D341Med (cell line): Measurements from ENCODE around the gene ZNF718.
"Not testable (repeated sequence)": the region's sequence is repeated elsewhere in the genome, so short reads cannot be mapped to it uniquely, and the experiment has no call there.

ENCODE experiments used
- DNase-seq: peaks from one replicate; pipeline ENCODE4 v3.0.0; 2012; ENCODE audit warnings: low spot score

Gene ZNF718

DNA sequence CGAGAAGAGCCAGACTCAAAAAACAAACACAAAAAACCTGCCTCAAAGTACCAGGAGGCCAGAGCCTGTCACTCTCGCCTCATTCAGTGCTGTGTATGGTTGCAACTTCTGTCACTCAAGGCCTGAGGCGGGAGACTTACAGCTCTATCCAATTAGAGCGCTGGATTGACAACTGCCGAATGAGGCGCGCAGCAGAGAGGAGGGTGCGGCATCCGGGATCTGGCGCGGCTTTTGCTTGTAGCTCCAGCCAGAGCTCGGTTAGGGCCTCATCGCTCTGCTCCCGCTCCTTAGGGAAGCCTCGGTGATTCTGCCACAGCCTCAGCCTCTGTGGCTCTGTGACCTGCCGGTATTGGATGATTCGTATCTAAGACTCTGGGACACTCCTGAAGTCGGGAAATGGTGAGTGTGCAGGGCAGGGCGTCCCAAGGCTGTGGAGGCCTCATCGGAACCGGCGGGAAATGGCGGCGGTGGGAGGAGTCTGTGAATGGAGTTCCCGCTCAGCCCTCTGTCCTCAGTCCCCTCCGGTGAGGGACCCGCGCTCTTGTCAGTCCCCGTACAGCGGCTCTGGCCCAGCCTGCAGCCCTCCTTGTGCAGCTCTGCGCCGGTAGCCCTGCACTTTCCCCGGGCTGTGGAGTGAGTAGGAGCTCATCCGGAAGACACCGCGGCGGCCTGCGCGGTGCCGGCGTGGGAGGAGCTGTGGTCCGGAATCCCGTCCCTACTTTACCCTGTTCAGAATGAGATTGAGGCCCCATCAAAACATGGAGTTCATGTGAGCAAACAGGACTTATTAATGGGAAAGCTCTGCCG, at the start of gene ZNF718:
Gene ZNF718 (plus strand): TSS at position 227 of the 807 bp plus-strand sequence. CDS start 170 bp downstream, at position 397.
- peak; percentile 87 for DNase-seq

DNA sequence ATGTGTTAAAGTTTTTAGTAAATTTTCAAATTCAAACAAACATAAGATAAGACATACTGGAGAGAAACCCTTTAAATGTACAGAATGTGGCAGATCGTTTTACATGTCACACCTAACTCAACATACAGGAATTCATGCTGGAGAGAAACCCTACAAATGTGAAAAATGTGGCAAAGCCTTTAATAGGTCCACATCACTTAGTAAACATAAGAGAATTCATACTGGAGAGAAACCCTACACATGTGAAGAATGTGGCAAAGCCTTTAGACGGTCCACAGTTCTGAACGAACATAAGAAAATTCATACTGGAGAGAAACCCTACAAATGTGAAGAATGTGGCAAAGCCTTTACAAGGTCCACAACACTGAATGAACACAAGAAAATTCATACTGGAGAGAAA, 38.4 kb upstream of the ZNF718 start:
- no peak for DNase-seq

DNA sequence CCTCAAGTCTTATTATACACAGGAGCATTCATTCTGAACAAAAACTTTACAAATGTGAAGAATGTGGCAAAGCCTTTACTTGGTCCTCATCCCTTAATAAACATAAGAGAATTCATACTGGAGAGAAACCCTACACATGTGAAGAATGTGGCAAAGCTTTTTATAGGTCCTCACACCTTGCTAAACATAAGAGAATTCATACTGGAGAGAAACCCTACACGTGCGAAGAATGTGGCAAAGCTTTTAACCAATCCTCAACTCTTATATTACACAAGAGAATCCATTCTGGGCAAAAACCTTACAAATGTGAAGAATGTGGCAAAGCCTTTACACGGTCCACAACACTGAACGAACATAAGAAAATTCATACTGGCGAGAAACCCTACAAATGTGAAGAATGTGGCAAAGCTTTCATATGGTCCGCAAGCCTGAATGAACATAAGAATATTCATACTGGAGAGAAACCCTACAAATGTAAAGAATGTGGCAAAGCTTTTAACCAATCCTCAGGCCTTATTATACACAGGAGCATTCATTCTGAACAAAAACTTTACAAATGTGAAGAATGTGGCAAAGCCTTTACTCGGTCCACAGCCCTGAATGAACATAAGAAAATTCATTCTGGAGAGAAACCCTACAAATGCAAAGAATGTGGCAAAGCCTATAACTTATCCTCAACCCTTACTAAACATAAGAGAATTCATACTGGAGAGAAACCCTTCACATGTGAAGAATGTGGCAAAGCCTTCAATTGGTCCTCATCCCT, 37.6 kb upstream of the ZNF718 start:
- not testable (repeated sequence) for DNase-seq

DNA sequence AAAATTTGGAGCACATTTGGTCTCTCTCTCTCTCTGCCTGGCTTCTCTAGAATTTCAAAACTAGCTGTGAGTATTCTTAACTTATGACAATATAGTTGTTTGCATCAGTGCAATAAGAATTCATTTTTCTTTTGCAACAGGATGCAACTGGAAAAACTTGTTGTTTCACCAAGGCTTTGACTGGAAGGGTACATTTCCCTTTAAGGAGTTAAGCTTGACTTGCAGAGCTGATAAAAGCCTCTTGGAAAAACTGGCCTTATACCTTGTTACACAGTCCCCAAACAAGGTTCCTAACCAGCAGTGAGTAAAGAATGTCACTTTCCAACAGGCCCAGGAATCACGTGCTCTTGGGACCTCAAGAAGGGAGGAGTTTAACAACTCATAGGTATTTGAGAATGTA, 25.9 kb upstream of the ZNF718 start:
- no peak for DNase-seq

DNA sequence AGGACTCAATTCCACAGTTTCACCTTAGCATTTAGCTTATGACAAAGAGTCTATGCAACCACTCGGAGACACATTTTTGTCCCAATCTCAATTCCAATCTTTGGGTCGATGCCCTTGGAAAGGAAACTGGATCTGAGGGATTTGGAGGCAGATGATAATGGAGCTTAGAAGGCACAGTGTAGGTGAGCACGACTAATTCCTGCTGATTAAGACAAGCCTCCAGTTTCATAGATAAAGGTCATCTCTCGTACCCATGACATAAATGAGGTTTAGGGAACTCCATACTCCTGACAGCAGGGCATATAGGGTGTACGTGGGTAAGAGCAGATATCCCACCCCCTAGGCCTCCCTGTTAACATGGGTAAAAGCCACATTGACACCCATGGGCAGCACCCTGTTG, 24.4 kb upstream of the ZNF718 start:
- no peak for DNase-seq

DNA sequence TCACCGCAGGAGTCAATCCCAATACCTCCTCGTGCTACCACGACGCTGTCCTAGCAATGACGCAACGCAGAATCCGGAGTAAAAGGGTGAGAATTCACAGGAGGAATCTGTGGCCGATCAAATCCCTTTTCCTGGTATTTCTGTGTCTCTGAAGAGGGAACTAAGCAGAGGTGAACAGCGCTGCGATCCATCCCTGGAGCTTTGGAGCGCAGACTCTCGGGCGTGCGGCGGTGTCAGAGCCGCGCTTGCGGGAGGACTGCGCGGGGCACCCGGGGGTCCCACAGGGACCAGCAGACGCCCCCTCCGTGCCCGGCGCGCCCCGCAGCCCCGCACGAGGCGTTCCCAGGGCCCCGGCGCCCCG, 17.2 kb upstream of the ZNF718 start:
- DNase-seq: no peak

DNA sequence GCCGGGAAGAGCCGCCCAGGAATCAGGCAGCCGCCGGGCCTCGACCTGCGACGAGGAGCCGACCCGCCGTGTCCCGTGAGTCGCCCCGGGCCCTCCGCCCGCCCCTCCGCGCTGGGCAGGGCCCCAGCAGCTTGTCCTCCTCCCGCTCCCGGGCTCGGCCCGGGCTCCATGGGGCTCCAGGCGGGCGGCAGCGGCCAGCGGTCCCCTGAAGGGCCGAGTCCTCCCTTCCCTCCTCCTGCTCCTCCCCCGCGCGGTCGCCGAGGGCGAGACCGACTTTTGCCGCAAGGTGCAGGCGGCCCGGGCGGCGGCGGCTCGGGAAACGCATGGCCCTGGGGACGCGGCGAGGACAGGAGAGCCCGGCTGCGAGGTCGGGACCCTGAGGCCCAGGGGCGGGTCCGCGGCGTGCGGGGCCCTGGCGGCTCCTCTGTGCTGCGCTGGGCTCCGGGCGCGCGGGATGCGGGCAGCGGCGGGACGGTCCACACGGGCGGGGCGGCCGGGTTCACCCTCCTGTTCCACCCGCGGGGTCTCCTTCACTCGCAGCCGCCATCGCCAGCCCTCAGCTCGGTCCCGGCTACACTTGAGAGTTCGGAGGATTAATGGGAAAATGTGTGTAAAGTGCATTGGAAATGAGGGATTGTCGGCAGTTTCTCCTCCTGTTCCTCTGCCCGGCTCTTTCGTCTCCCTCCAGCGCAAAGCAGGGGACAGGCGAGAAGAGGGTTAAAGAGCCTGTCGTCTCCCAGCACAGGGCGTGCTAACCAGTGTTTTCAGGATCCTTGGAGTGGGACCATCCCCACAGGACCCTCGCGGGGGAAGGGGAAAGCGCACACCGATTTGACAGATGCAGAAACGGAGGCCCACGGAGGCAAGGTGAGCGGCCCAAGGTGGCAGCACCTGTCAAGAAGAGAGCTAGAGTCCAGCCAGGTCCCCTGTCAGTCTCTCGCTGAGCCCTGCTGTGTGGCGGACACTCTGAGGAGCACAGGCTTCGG, 16.6 kb upstream of the ZNF718 start:
- peak; percentile 48 for DNase-seq

DNA sequence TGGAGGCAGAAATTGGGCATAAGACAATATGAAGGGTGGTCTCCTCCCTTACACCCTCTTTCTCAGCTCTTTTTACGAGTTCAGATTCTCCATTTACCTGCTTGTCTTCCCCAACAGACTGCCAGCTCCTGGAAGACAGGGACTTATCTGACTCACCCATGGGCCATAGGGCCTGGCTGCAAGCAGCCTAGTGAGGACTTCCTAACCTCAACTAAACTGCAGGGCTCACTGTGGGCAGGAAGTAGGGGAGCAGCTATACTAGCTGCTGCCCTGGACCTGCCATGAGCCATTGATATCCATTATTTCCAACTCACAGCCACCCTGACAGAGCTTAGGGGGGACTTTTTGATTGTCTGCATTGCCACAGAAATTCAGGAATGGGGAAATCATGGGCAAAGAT, 11.5 kb upstream of the ZNF718 start:
- DNase-seq: no peak

DNA sequence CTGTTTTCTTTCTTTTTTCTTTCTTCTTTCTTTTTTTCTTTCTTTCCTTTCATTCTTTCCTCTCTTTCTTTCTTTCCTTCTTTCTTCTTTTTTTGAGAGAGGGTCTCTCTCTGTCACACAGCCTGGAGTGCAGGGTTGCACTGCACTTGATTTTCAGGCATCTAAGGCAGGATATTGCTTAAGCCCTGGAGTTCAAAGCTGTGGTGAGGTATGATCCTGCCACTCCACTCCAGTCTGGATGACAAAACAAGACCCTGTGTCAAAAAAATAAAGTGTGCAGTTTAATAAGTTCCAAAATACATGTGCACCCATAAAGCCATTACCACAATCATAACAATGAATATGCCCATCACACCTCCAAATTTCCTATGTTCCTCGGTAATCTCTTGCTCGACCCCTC, 10.6 kb upstream of the ZNF718 start:
- no peak for DNase-seq

DNA sequence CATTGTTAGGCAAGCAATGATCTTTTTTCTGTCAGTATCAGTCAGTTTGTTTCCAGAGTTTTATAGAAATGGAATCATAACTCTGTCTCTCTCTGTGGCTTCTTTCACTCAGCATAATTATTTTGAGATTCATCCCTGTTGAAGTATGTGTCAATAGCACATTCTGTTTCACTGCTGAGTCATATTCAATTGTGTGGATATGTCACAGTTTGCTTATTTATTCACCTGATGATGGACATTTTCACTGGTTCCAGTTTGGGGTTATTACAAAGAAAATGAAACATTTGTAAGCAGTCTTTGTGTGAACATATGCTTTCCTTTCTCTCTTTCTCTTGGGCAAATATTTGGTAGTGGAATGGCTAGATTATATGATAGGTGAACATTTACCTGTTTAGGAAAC, 10.2 kb upstream of the ZNF718 start:
- no peak for DNase-seq

DNA sequence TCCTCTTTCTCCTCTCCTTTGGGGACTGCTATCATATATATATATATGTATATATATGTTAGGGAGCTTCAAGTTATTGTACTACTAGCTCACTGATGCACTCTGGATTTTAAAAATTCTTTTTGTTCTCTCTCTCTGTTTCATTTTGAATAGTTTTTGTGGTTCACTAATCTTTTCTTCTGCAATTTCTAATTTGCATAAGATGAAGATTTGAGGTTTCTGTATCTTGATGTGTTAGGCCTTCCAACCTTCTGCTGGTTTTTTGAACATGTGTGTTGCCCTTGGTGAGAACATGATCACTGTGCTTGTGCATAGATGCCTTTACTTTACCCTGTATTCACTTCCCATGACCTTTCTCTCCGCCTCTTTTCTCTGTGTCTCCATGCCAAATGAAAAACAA, 7.8 kb upstream of the ZNF718 start:
- no peak for DNase-seq

DNA sequence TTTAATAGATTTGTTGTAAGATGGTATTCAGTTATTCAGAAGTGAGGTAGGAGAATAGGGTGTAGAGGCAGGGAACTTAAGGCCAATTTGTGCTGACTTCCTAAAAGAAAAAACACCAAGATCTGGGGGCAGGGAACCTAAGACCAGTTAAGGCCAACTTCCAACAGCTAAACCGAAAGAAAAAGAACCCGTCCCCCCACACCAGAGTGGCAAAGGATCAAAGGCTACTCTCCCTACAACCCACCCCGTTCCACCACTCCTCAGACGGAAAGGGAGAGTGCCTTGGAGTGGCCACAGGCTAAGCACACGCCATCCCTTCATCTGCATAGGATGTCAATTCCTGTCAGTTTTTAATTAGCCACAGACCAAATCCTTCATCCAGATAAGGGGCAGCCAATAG, 3.7 kb upstream of the ZNF718 start:
- DNase-seq: no peak

DNA sequence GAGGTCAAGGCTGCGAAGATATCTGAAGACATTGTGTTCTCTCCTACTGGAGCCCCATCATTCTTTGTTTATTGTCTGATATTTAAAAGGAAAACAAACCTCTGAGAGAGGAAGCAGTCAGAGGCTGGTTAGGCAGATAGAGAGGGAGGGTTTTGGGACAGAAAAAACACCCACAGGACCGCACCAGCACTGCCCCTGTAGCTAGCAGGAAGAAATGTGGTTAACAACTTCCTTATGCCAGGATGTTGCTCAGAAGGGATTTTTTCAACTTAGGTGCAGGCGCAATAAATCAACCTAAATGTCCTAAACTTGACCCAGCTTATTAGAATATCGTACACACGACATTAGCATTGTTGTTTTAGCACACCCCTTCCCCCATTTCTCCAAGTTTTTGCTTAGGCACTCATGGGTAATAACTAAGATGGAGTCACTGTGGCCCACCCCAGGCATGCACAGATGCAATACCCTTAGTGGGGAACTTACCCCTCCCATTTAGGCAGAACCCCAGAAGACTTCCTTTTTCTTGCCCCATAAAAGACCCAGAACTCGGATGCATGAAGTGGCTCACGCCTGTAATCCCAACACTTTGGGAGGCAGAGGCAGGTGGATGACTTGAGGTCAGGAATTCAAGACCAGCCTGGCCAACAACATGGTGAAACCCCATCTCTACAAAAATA, 2.8 kb upstream of the ZNF718 start:
- DNase-seq: no peak

DNA sequence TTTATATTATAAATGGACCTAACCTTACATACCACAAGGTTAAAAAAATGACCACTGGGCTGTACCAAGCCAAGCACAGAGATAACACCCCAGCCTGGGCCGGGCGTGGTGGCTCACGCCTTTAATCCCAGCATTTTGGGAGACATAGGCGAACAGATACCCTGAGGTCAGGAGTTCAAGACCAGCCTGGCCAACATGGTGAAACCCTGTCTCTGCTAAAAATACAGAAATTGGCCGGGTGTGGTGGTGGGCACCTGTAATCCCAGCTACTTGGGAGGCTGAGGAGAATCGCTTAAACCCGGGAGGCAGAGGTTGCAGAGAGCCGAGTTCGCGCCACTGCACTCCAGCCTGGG, 403 bp upstream of the ZNF718 start:
- not testable (repeated sequence) for DNase-seq

DNA sequence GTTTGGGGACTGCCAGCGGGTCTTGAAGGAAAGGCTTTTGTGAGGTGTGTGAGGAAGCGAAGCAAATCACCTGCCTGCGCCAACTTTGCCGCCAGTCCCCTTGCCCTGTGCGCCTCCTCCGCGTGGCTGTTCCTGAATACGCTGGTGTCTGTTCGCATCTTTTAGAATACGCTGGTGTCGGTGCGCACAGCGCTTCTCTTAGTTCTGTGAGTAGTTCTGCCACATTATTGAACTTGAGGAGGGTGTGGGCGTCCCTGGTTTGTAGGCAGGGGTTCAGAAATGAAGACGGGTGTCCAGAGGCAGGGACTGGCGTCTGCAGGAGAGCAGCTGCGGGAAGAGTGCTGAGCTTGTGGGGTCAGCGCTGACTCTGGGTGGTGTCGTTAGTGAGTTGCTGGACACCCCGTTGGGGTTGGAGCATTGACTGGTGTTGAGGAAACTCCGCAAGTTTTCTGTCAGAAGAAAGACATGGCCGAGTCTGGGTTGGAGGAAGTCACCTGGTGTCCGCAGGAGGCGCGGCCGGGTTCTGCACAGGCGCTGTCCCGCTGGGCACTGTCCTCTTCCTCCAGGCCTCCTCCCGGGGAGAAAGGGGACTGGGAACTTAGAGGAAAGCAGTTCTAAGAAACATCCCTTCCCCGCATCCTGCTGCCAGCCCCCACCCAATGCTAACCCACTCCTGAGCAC, 930 bp downstream of the ZNF718 start:
- DNase-seq: no peak

DNA sequence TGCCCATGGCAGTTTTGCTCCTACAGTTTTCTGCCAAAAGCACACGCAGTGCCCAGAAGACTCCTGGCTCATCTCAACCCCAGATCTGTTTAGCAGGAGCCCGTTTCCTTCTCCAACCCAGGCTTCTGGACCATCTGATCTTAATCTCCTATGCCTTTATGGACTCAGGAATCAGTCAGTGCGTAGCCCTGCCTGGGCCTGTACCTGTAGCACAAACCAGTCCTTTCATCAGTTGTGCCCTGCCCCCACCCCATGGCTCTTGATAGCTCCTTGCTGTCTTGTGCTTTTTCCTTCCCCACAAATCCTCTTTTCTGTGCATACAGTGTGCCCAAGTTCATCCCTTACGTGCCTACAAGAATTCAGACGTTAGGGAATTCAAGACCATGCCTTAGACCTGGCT, 1.5 kb downstream of the ZNF718 start:
- no peak for DNase-seq

DNA sequence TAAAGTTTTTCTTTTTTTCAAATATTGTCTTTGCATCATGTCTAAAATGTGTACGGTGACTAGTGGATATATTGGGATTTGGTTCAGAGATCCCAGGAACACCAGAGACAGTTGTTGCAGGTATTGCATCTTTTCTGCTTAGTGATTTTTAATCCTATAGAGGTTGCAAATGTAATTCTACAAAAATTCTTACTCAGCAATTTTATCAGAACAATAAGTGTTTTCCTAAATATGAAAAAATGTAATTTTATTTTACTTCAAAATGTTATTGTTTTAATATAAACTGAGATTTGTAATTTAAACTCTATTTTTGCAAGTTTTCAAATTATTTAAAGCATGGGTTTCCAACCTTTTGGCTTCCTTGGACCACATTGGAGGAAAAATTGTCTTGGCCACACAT, 8.2 kb downstream of the ZNF718 start:
- no peak for DNase-seq

DNA sequence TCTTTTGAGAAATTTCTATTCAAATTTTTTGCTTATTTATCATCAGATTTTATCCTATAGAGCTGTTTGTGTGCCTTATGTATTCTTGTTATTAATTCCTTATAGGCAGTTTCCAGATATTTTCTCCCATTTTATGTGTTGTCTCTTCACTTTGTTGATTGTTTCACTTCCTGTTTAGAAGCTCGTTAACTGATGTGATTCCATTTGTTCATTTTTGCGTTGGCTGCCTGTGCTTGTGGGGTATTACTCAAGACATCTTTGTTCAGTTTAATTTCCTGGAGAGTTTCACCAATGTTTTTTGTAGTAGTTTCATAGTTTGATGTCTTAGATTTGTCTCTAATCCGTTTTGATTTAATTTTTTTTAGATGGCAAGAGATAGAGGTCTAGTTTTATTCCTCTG, 14.6 kb downstream of the ZNF718 start:
- no peak for DNase-seq

DNA sequence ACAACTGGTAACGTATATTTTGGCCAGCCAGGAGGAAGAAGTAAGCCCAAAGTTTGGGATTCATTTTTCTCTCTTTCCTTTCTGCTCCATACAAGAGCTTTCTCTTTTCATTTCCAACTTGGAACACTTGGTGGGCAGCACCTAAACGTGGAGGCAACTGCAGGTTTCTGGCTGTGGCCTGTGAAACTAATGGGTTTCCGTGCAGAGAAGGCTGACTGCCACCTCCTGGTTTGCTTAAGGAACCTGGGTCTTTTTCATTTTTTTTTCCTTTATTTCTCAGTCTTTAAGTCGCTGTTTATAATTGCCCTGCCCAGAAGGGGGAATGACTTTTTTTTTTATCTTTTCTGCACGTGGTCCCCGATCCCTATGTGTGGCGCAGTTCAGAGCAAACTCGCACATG, 15.4 kb downstream of the ZNF718 start:
- no peak for DNase-seq

DNA sequence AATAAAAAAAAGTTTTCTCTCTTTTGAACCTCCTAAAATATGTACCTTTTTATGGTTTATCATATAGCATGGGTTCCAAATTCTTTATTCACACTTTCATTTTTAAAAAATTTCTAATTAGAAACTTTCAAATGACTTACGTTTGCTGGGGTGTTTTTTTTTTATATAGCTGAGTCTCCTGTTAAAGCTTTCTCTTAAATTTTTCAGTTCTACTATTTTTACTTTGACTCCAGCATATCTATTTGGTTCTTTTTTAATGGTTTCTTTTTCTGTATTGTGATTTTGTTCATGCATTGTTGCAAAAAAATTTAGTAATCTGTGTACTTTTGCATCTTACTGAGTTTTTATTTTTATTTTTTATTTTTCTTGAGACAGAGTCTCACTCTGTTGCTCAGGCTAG, 22.3 kb downstream of the ZNF718 start:
- no peak for DNase-seq

DNA sequence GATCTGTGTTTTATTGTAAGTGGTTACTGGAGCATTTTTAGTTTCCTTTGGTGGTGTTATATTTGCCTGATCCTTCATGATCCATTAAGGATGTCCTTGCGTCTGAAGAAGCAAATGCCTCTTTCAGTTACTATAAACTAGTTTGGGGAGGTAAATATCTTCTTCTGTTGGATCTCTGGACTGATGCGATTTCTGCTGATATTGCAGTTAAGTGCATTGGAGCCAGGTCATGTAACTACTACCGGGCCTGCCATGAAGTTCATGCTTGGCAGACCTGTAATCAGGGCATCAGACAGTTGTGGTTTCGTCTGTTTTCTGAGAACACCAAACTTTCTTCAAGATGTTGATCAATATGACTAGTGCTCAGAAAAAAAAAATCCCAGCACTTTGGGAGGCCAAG, 22.9 kb downstream of the ZNF718 start:
- no peak for DNase-seq
